ENCODE measurements around the gene ALG2. TPM values are rescaled to one million over a fixed set of nuclear protein-coding genes. Genes with fewer than 3 reads are reported as not detected.
"Not testable (repeated sequence)": the region's sequence is repeated elsewhere in the genome, so short reads cannot be mapped to it uniquely, and the experiment has no call there.

Gene ALG2
- total RNA-seq, 3 donors from 2014 or later = 21.0 to 23.6 (median 23.4) TPM

GRCh38 chr9:99251157-99251556 is 29.4 kb upstream of the ALG2 start:
- no peak for ATAC-seq
- Mint-ChIP-seq H3K27me3 (ENCODE audit: low read depth) (peaks cover 3% of the 10 kb centered on the region), H3K9me3 (no peaks in the 10 kb centered on the region), H3K4me3 (no peak overlapping the region), H3K36me3 (ENCODE audit: insufficient read depth) (peaks cover 2% of the 10 kb centered on the region), H3K4me1 (ENCODE audit: low read depth) (peaks cover 27% of the 10 kb centered on the region)
- no peak for DNase-seq

- no peak for ATAC-seq
- H3K4me3 Mint-ChIP-seq = no peak overlapping the region
- peaks cover 22% of the 10 kb centered on the region for H3K4me1 Mint-ChIP-seq (ENCODE audit: low read depth)
- no peak for DNase-seq
- no peaks in the 10 kb centered on the region for H3K9me3 Mint-ChIP-seq
- H3K27me3 Mint-ChIP-seq (ENCODE audit: low read depth) = no peaks in the 10 kb centered on the region
- H3K36me3 Mint-ChIP-seq (ENCODE audit: insufficient read depth) = peaks cover 2% of the 10 kb centered on the region
These were observed 27.9 kb upstream of the ALG2 start for GRCh38 chr9:99249619-99250018.

GRCh38 chr9:99244344-99245260 is 22.9 kb upstream of the ALG2 start:
- Mint-ChIP-seq H3K36me3 (ENCODE audit: insufficient read depth) (peaks cover 19% of the 10 kb centered on the region), H3K9me3 (no peaks in the 10 kb centered on the region), H3K4me1 (ENCODE audit: low read depth) (peaks cover 2% of the 10 kb centered on the region), H3K4me3 (no peak overlapping the region), H3K27me3 (ENCODE audit: low read depth) (no peaks in the 10 kb centered on the region)
- ATAC-seq = no peak
- no peak for DNase-seq

- Mint-ChIP-seq H3K36me3 (ENCODE audit: insufficient read depth) (peaks cover 29% of the 10 kb centered on the region), H3K4me1 (ENCODE audit: low read depth) (peaks cover 4% of the 10 kb centered on the region), H3K27me3 (ENCODE audit: low read depth) (no peaks in the 10 kb centered on the region), H3K9me3 (no peaks in the 10 kb centered on the region), H3K4me3 (no peak overlapping the region)
- ATAC-seq (no peak), DNase-seq (no peak)
These were observed 19.4 kb upstream of the ALG2 start for GRCh38 chr9:99241106-99241505.

- H3K4me3 Mint-ChIP-seq = no peak overlapping the region
- H3K9me3 Mint-ChIP-seq = no peaks in the 10 kb centered on the region
- peaks cover 10% of the 10 kb centered on the region for H3K4me1 Mint-ChIP-seq (ENCODE audit: low read depth)
- no peak for DNase-seq
- H3K36me3 Mint-ChIP-seq (ENCODE audit: insufficient read depth) = peaks cover 31% of the 10 kb centered on the region
- no peaks in the 10 kb centered on the region for H3K27me3 Mint-ChIP-seq (ENCODE audit: low read depth)
- no peak for ATAC-seq
These were observed 17.8 kb upstream of the ALG2 start for GRCh38 chr9:99239341-99240060.

- peaks cover 36% of the 10 kb centered on the region for H3K36me3 Mint-ChIP-seq (ENCODE audit: insufficient read depth)
- no peaks in the 10 kb centered on the region for H3K27me3 Mint-ChIP-seq (ENCODE audit: low read depth)
- DNase-seq (no peak), ATAC-seq (no peak)
- no peaks in the 10 kb centered on the region for H3K9me3 Mint-ChIP-seq
- peaks cover 10% of the 10 kb centered on the region for H3K4me1 Mint-ChIP-seq (ENCODE audit: low read depth)
- H3K4me3 Mint-ChIP-seq = no peak overlapping the region
These were observed 16.6 kb upstream of the ALG2 start for GRCh38 chr9:99238331-99238730.

GRCh38 chr9:99237849-99238248 is 16.1 kb upstream of the ALG2 start:
- not testable (repeated sequence) for H3K4me3 Mint-ChIP-seq; H3K9me3 Mint-ChIP-seq; DNase-seq; ATAC-seq; H3K27me3 Mint-ChIP-seq (ENCODE audit: low read depth)
- H3K4me1 Mint-ChIP-seq (ENCODE audit: low read depth) = peaks cover 10% of the 10 kb centered on the region
- H3K36me3 Mint-ChIP-seq (ENCODE audit: insufficient read depth) = peaks cover 39% of the 10 kb centered on the region

GRCh38 chr9:99237356-99237755 is 15.6 kb upstream of the ALG2 start:
- Mint-ChIP-seq H3K9me3 (no peaks in the 10 kb centered on the region), H3K4me1 (ENCODE audit: low read depth) (peaks cover 10% of the 10 kb centered on the region), H3K4me3 (no peak overlapping the region), H3K36me3 (ENCODE audit: insufficient read depth) (peaks cover 36% of the 10 kb centered on the region), H3K27me3 (ENCODE audit: low read depth) (no peaks in the 10 kb centered on the region)
- DNase-seq = no peak
- no peak for ATAC-seq

- Mint-ChIP-seq H3K9me3 (no peaks in the 10 kb centered on the region), H3K27me3 (ENCODE audit: low read depth) (no peaks in the 10 kb centered on the region), H3K36me3 (ENCODE audit: insufficient read depth) (peaks cover 41% of the 10 kb centered on the region), H3K4me1 (ENCODE audit: low read depth) (peaks cover 10% of the 10 kb centered on the region), H3K4me3 (no peak overlapping the region)
- no peak for DNase-seq
- peak; percentile 73 to 75 for ATAC-seq
These were observed 14.3 kb upstream of the ALG2 start for GRCh38 chr9:99235926-99236634.

GRCh38 chr9:99235069-99235468 is 13.3 kb upstream of the ALG2 start:
- peaks cover 10% of the 10 kb centered on the region for H3K4me1 Mint-ChIP-seq (ENCODE audit: low read depth)
- no peak overlapping the region for H3K4me3 Mint-ChIP-seq
- H3K36me3 Mint-ChIP-seq (ENCODE audit: insufficient read depth) = peaks cover 45% of the 10 kb centered on the region
- no peaks in the 10 kb centered on the region for H3K9me3 Mint-ChIP-seq
- DNase-seq (no peak), ATAC-seq (no peak)
- no peaks in the 10 kb centered on the region for H3K27me3 Mint-ChIP-seq (ENCODE audit: low read depth)

- H3K4me3 Mint-ChIP-seq = no peak overlapping the region
- ATAC-seq (no peak), DNase-seq (no peak)
- peaks cover 10% of the 10 kb centered on the region for H3K4me1 Mint-ChIP-seq (ENCODE audit: low read depth)
- H3K27me3 Mint-ChIP-seq (ENCODE audit: low read depth) = no peaks in the 10 kb centered on the region
- H3K9me3 Mint-ChIP-seq = no peaks in the 10 kb centered on the region
- peaks cover 40% of the 10 kb centered on the region for H3K36me3 Mint-ChIP-seq (ENCODE audit: insufficient read depth)
These were observed 12.9 kb upstream of the ALG2 start for GRCh38 chr9:99234618-99235017.

- Mint-ChIP-seq H3K9me3 (no peaks in the 10 kb centered on the region), H3K4me3 (no peak overlapping the region), H3K4me1 (ENCODE audit: low read depth) (peaks cover 11% of the 10 kb centered on the region), H3K27me3 (ENCODE audit: low read depth) (no peaks in the 10 kb centered on the region), H3K36me3 (ENCODE audit: insufficient read depth) (peaks cover 43% of the 10 kb centered on the region)
- ATAC-seq (peak; percentile 46 to 50), DNase-seq (no peak)
These were observed 10.0 kb upstream of the ALG2 start for GRCh38 chr9:99231711-99232110.

GRCh38 chr9:99230206-99230605 is 8.5 kb upstream of the ALG2 start:
- ATAC-seq = no peak
- Mint-ChIP-seq H3K4me3 (no peak overlapping the region), H3K36me3 (ENCODE audit: insufficient read depth) (peaks cover 44% of the 10 kb centered on the region), H3K27me3 (ENCODE audit: low read depth) (no peaks in the 10 kb centered on the region), H3K4me1 (ENCODE audit: low read depth) (peaks cover 20% of the 10 kb centered on the region), H3K9me3 (no peaks in the 10 kb centered on the region)
- DNase-seq = no peak

- ATAC-seq (no peak), DNase-seq (no peak)
- Mint-ChIP-seq H3K9me3 (no peaks in the 10 kb centered on the region), H3K36me3 (ENCODE audit: insufficient read depth) (peaks cover 42% of the 10 kb centered on the region), H3K4me1 (ENCODE audit: low read depth) (peaks cover 46% of the 10 kb centered on the region), H3K4me3 (no peak overlapping the region), H3K27me3 (ENCODE audit: low read depth) (no peaks in the 10 kb centered on the region)
These were observed 4.3 kb upstream of the ALG2 start for GRCh38 chr9:99226054-99226453.

All from activated T-cell treated with anti-CD3 and anti-CD28 coated beads, Interleukin-2, amount 50 U/mL, for 4 hours (primary cell).